Panc1 (cell line): ENCODE results near the gene CTRB1. TPM values are rescaled to one million over a fixed set of nuclear protein-coding genes. Genes with fewer than 3 reads are reported as not detected.

ENCODE experiments used
- ATAC-seq: fragments of 200-7000 bp; cut with Tn5 transposase; 2 replicates; pipeline ENCODE4 v1.9.1; 2020; ENCODE audit warnings: mild to moderate bottlenecking, moderate library complexity
- BruUV-seq: library from RNA; stranded (reverse); fragments of 400-500 nt; replicated peaks from 2 replicates; lab custom pipeline; 2021; lab: Mats Ljungman, UMichigan
- CTCF ChIA-PET: fragments of 300-600 bp; sonication (Branson Sonifier 250); formaldehyde crosslinking; loops from one replicate; lab custom pipeline; 2022; ENCODE audit warnings: antibody characterized with exemption; lab: Charles Lee
- POLR2A ChIA-PET: fragments of 300-600 bp; sonication (Branson Sonifier 250); formaldehyde crosslinking; loops from one replicate; lab custom pipeline; 2022; ENCODE audit warnings: antibody characterized with exemption; lab: Charles Lee
- DNase-seq: peaks from one replicate; pipeline ENCODE4 v3.0.0-alpha.2; 2010; ENCODE audit warnings: low read depth, low spot score
- H3K27ac ChIP-seq: 2 replicates; pipeline ENCODE4 v1.5.1; 2011; ENCODE audit warnings: mild to moderate bottlenecking, low read length, inconsistent platforms
- H3K27me3 ChIP-seq: fragments of 200-500 bp; sonication (Bioruptor generic); 2 replicates; pipeline ENCODE4 v1.6.0; 2014; ENCODE audit warnings: low read length, inconsistent platforms; ENCODE audit not compliant: control insufficient read depth, insufficient read depth
- H3K36me3 ChIP-seq: fragments of 200-500 bp; sonication (Bioruptor generic); 2 replicates; pipeline ENCODE4 v1.5.1; 2014; ENCODE audit warnings: inconsistent platforms, mild to moderate bottlenecking, low read length, moderate library complexity; ENCODE audit not compliant: control insufficient read depth, insufficient read depth
- H3K4me1 ChIP-seq: 2 replicates; pipeline ENCODE4 v1.5.1; 2011; ENCODE audit warnings: inconsistent platforms, mild to moderate bottlenecking, low read length, moderate library complexity; ENCODE audit not compliant: control insufficient read depth, insufficient read depth
- H3K4me3 ChIP-seq, 2 experiments: 2 replicates each; pipeline ENCODE4 v1.5.1; 2011 to 2012; ENCODE audit warnings: low read depth in 2 of 2, low read length in 2 of 2, mild to moderate bottlenecking in 2 of 2, inconsistent platforms in 1 of 2, moderate library complexity in 1 of 2
- H3K9me3 ChIP-seq: fragments of 200-500 bp; sonication (Bioruptor generic); 2 replicates; pipeline ENCODE4 v1.5.1; 2014; ENCODE audit warnings: low read depth, mild to moderate bottlenecking, inconsistent platforms, low read length, moderate library complexity; ENCODE audit not compliant: control insufficient read depth, insufficient read depth
- POLR2AphosphoS5 ChIP-seq: IDR thresholded peaks from 2 replicates; pipeline ENCODE4 v1.6.1; 2012; ENCODE audit warnings: mild to moderate bottlenecking, low read depth, low read length, moderate library complexity
- SIN3A ChIP-seq: IDR thresholded peaks from 2 replicates; pipeline ENCODE4 v1.6.1; 2012; ENCODE audit warnings: low read depth, mild to moderate bottlenecking, low read length, moderate library complexity, borderline replicate concordance; ENCODE audit not compliant: insufficient read depth
- TCF7L2 ChIP-seq: IDR thresholded peaks from 2 replicates; pipeline ENCODE4 v1.6.1; 2011; ENCODE audit warnings: mild to moderate bottlenecking, low read depth, low read length, inconsistent platforms
- in situ Hi-C: cut with HindIII; loops from 2 replicates; pipeline ENCODE4 v1.10.0; 2016; ENCODE audit warnings: low sequenced_read_pairs, low pct_unique_long_range_greater_than_20kb
- intact Hi-C: fragments of 100-400 bp; cut with micrococcal nuclease; formaldehyde crosslinking; loops from one replicate; pipeline ENCODE4 v1.10.0; 2022; ENCODE audit not compliant: unreplicated experiment
- total RNA-seq: library from RNA; stranded (reverse); gene quantifications from one replicate; pipeline ENCODE4 v1.2.1, GENCODE V29; 2021; ENCODE audit not compliant: unreplicated experiment
- TF ChIP-seq, protein P1 (sequence below), 2 experiments: IDR thresholded peaks; 2 replicates each; pipeline ENCODE4 v1.6.1; 2011 to 2012; ENCODE audit warnings: low read depth in 2 of 2, control low read depth in 1 of 2, low read length in 1 of 2, mild to moderate bottlenecking in 1 of 2, moderate library complexity in 1 of 2; ENCODE audit not compliant: insufficient read depth in 1 of 2
- TF ChIP-seq, protein P2 (sequence below): fragments of 450-650 bp; IDR thresholded peaks from 2 replicates; pipeline ENCODE4 v1.5.1; 2017; ENCODE audit warnings: mild to moderate bottlenecking

The CTRB1 gene
- total RNA-seq, 1 experiment from 2014 or later = 2.7 TPM

DNA sequence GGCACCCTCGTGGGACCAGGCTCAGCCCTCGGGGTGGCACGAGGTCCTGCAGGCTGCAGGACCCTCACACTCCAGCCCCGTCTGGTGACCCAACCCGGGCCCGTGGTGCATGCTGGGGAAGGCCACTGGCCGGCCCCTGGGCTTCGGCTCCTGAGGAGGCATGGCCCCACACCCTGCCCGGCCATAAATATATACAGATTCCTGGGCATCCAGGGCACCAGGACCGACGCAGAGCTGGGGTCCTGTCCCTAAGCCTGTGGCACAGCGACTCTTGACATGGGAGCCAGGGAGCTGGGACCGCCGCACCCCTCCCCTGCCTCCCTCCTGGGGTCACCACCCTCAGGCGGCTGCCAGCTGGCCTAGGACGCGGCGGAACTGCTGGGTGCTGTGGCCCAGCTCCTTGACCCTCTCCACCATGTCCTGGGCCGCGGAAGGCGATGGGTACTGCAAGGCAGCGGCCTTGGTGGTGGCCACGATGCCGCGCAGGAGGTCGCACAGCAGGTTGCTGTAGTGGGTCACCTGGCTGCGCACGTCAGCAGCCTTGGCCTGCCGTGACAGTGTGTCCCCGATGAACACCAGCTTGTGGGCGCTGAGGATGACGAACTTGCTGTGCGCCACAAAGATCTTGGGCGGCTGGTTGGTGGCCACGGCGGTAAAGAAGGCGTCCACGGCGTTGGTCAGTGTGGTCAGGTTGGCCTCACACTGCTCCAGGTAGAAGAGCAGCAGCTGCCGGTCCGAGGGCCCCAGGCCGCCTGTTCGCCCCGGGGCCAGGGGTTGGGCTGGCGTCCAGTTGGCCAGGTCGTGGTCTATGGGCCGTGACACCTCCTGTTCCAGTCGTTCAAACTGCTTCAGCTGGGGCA is 10.6 kb downstream of the CTRB1 start:
- no peak overlapping the region for H3K4me3 ChIP-seq
- TF ChIP-seq TCF7L2 = no peak
- TF ChIP-seq, protein P1, sequence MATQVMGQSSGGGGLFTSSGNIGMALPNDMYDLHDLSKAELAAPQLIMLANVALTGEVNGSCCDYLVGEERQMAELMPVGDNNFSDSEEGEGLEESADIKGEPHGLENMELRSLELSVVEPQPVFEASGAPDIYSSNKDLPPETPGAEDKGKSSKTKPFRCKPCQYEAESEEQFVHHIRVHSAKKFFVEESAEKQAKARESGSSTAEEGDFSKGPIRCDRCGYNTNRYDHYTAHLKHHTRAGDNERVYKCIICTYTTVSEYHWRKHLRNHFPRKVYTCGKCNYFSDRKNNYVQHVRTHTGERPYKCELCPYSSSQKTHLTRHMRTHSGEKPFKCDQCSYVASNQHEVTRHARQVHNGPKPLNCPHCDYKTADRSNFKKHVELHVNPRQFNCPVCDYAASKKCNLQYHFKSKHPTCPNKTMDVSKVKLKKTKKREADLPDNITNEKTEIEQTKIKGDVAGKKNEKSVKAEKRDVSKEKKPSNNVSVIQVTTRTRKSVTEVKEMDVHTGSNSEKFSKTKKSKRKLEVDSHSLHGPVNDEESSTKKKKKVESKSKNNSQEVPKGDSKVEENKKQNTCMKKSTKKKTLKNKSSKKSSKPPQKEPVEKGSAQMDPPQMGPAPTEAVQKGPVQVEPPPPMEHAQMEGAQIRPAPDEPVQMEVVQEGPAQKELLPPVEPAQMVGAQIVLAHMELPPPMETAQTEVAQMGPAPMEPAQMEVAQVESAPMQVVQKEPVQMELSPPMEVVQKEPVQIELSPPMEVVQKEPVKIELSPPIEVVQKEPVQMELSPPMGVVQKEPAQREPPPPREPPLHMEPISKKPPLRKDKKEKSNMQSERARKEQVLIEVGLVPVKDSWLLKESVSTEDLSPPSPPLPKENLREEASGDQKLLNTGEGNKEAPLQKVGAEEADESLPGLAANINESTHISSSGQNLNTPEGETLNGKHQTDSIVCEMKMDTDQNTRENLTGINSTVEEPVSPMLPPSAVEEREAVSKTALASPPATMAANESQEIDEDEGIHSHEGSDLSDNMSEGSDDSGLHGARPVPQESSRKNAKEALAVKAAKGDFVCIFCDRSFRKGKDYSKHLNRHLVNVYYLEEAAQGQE (IDR thresholded peaks at IDR 0.05; ENCODE audit: insufficient read depth in 1 of 2, low read depth in 2 of 2, low read length in 1 of 2) = no peak
- TF ChIP-seq, protein P2, sequence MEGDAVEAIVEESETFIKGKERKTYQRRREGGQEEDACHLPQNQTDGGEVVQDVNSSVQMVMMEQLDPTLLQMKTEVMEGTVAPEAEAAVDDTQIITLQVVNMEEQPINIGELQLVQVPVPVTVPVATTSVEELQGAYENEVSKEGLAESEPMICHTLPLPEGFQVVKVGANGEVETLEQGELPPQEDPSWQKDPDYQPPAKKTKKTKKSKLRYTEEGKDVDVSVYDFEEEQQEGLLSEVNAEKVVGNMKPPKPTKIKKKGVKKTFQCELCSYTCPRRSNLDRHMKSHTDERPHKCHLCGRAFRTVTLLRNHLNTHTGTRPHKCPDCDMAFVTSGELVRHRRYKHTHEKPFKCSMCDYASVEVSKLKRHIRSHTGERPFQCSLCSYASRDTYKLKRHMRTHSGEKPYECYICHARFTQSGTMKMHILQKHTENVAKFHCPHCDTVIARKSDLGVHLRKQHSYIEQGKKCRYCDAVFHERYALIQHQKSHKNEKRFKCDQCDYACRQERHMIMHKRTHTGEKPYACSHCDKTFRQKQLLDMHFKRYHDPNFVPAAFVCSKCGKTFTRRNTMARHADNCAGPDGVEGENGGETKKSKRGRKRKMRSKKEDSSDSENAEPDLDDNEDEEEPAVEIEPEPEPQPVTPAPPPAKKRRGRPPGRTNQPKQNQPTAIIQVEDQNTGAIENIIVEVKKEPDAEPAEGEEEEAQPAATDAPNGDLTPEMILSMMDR = no peak
- TF ChIP-seq SIN3A = no peak
- TF ChIP-seq POLR2AphosphoS5 = no peak
- DNase-seq (no peak), ATAC-seq (no peak)
- POLR2A ChIA-PET = no interaction called here
- peaks cover 9% of the 10 kb centered on the region; the same call in 1 of the 2 replicates for H3K36me3 ChIP-seq
- no peaks in the 10 kb centered on the region for H3K9me3 ChIP-seq
- CTCF ChIA-PET = no interaction called here
- peaks cover 6% of the 10 kb centered on the region for H3K4me1 ChIP-seq
- H3K27me3 ChIP-seq = no peaks in the 10 kb centered on the region
- in situ Hi-C loops (no loop called here), intact Hi-C loops (loop anchor here (10.0 kb wide), 1 partner anchor 155 kb away; no protein-coding TSS in a partner anchor)
- BruUV-seq = no TSS peak
- H3K27ac ChIP-seq = no peak overlapping the region

DNA sequence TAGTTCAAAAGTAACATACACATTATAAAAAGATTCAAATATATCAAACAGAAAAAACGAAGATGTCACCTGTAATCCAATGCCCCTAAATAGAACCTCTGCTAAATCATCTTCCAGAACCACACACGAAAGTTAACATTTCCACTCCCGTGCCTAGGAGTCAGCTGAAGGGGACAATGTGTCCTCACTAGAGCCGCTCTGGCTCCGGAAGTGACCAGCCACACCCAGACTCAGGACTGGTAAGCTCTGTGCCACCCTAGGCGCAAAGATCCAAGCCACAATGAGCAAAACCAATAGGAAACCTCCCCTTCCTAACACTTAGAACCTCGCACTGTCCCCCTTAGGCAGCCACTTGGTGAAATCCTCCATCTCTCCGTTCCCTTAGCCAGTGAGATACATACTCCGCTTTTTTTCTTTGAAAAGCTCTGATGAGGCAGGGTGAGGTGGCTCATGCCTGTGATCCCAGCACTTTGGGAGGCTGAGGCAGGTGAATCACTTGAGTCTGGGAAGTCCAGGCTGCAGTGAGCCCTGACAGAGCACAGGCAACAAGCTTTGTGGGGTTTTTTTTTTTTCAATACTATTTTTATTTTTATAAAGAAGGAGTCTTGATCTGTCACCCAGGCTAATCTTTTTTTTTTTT is 11.8 kb downstream of the CTRB1 start:
- no peaks in the 10 kb centered on the region for H3K9me3 ChIP-seq
- CTCF ChIA-PET = no interaction called here
- DNase-seq (no peak), ATAC-seq (no peak)
- H3K4me3 ChIP-seq = no peak overlapping the region
- POLR2A ChIA-PET = interaction anchor here (0.6 kb wide), 1 partner anchor 113 kb away, joined by 8 read pairs; no protein-coding TSS in a partner anchor
- TF ChIP-seq SIN3A = no peak
- TF ChIP-seq, protein P2 = no peak
- TF ChIP-seq TCF7L2 = no peak
- no peak for TF ChIP-seq POLR2AphosphoS5
- TF ChIP-seq, protein P1 (IDR thresholded peaks at IDR 0.05; ENCODE audit: insufficient read depth in 1 of 2, low read depth in 2 of 2, low read length in 1 of 2) = no peak
- in situ Hi-C loops = no loop called here
- H3K27me3 ChIP-seq = no peaks in the 10 kb centered on the region
- no peak overlapping the region for H3K27ac ChIP-seq
- peaks cover 10% of the 10 kb centered on the region for H3K4me1 ChIP-seq
- no TSS peak for BruUV-seq
- peaks cover 9% of the 10 kb centered on the region; the same call in 1 of the 2 replicates for H3K36me3 ChIP-seq
- intact Hi-C loops = loop anchor here (10.0 kb wide), 1 partner anchor 154 kb away; no protein-coding TSS in a partner anchor
